Skeletal muscle cell (primary cell): Measurements from ENCODE around the gene CADM2.
"Not testable (repeated sequence)": the region's sequence is repeated elsewhere in the genome, so short reads cannot be mapped to it uniquely, and the experiment has no call there.

Source experiments
- DNase-seq: peaks from one replicate; pipeline ENCODE4 v3.0.0-alpha.2; 2010; ENCODE audit warnings: low read depth
- H3K4me3 ChIP-seq: 2 replicates; pipeline ENCODE4 v1.5.1; 2011; ENCODE audit warnings: low read depth, mild to moderate bottlenecking, control low read depth, low read length, moderate library complexity

CADM2 gene

DNA sequence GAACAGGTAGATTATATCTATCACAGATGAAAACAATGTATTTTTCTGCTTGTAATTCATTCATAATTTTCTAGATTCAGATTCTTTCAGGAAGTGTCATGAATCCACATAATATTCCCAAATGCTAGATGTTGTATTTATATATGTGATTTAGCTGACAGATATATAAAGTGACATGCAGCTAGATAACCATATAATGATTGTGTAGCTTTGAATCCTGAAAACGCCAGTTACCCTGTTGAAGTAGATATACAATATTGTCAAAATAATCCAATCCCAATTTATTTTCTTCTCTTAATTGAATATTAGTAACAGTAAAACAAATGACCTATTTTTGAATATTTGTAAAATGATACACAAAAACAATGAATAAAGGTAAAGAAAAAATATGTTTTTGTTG, 738.4 kb downstream of the CADM2 start:
- DNase-seq = no peak
- H3K4me3 ChIP-seq = no peak overlapping the region

DNA sequence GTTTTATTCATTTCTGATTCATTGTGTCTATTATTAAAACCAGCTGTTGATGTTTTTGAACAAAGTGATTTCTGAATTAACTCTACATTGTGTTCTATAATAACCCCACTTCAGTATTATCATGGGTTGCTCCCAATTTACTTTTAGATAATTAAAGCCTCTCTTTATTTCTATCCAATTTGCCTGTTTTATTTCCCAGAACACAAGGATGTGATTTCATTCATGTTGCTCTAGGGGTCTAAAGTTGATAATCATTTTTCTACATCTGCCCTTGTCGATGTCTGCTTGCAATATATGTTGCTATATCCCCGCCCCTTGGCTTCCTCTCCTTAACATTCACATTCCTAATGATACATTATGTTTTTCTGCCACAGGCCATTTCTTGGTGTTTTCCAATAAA, 747.3 kb downstream of the CADM2 start:
- DNase-seq = no peak
- H3K4me3 ChIP-seq = no peak overlapping the region

DNA sequence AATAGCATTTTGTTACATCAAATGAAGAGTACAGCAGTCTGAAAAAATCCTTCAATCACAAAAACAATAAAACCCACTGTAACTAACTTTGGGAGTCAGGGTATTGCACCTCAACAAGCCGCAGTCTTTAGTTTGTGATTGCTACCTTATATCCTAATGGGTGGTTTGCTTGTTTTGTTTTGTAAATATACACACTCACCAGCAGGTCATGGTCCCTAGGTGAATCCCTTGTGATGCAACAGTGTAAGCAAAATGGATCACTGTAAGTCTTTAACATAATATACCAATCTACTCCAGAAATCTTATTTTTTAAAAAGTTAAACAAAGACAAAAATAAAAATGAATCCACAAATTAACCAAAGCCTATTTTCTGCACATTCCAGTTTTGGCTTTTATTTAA, 749.5 kb downstream of the CADM2 start:
- DNase-seq, H3K4me3 ChIP-seq: not testable (repeated sequence)

DNA sequence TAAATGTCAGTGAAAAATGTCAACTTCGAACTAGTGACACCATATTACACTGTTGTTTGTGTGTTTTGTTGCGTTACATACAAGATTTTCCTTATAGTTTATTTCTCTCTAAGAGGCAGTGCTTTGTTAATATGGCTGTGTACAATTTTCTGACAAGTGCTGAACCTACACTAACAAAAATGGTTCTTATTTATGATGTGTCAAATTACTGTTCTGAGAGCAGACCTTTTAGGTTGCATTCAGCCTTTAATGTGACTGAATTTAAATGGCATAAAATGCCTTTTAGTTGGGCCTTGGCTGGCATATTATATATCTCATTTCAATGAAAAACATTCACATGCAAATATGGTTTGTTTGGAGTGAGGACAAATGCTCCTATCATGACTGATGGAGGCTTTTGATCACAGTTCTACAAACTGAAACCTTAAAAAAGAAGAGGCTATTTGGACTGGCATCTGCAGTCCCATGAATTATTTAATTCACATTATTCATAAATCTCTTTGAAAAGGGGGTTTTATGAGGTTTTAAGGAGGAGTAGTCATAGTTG, 750.6 kb downstream of the CADM2 start:
- DNase-seq = no peak
- no peak overlapping the region for H3K4me3 ChIP-seq

DNA sequence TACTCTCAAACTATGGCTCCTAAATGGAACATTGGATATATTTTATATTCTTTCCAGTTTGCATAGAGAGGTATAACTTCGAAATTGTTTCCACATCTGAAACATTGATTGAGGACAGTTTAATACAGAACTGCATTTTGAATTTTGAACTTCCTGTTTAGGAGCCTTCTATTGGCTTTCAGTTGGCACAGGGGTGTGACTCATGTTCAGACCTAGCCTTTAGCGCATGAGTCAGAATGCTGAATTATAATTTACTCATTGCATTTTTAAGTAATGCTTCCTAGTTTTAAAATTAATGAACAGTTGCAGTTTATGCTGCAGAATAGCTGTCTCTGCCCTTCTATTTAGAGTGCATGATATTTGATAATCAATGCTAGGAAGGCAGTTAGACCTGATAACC, 751.7 kb downstream of the CADM2 start:
- H3K4me3 ChIP-seq = no peak overlapping the region
- DNase-seq = no peak

DNA sequence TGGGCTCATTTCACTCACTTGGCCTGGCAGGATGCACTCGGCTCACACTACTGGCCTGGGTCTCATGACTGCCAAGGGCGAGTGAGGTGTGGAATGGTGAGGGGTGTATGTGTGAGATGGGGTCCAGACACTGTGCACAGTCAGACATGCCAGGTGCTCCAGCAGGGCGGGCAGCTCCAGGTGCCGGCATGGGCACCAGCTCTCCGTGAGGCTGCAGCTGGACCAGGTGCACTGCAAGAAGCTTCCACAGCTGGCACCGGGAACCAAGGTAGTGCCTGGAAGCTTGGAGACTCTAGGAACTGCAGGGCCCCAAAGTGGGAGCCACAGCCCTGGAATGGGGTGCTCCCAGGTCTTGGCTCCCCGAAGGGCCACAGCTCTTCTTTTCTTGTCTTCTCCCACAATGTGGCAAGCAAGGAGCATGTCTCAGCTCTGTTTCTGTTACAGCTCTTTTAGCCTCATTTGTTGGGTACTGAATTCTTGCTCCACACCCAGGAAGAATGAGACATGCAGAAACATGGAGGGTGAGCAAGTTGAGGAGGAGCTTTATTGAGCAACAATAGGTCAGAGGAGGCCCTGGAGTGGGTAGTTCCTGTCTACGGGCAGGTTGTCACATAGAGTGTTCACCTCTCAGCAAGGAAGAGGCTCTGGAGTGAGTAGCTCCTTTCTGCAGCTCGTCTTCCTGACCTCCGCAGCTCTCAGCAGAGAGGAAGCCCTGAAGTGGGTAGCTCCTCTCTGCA, 762.8 kb downstream of the CADM2 start:
- DNase-seq = no peak

DNA sequence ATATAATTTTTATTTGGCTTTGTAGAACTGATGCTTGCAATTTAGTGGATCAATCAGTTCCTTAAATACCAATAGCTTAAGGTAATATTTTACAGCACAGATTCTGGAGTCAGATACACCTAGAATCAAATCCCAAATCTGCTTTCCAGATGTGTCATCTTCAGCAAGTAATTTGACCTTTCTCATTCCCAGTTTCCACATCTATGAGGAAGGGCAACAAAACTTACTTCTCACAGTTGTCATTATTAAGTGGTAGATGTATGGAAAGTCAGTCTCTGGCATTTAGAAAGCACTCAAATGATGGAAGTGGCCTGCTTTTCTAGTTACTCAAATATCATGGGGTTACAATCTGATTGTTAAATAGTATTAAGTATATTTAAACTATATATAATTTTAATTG, 767.0 kb downstream of the CADM2 start:
- DNase-seq = no peak
- no peak overlapping the region for H3K4me3 ChIP-seq

More for the DNA sequence above, 762.8 kb downstream of the CADM2 start:
- H3K4me3 ChIP-seq = no peak overlapping the region

DNA sequence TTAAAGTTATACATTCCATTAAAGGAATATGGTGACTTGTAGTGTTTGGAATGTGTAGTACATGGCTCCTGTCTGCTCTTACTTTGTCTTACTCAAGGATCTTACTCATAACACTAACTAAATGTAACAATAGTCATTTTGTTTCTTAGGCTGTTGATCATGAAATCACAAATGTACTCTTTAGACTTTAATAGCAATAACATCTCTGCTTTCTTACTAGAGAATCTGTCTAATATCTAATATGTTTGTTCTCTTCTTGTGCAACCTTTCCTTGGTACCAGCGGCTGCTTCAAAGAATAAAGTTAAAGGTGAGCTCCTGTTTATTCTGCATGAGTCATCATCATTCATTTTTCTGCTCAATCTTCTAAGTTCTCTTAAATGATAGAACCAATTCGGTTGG, 767.5 kb downstream of the CADM2 start:
- H3K4me3 ChIP-seq = no peak overlapping the region
- DNase-seq = no peak

DNA sequence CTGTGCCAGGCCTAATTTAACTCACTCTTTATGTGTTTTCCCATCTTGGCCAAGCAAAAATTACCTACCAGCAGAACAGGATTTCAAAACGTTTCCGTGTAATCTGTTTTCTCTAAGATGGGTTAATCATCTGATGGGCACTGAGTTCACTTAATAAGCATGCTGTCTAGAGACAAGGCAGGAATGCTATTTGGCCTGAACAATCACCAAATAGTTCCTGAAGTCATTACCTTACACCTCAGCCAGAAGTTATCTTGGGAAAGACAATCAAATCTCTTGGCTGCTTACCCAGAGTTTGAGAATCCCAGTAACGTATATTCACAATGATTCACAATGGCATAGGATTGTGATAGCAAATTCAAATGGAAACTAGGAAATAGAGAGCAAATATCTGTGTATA, 779.1 kb downstream of the CADM2 start:
- no peak for DNase-seq
- no peak overlapping the region for H3K4me3 ChIP-seq

DNA sequence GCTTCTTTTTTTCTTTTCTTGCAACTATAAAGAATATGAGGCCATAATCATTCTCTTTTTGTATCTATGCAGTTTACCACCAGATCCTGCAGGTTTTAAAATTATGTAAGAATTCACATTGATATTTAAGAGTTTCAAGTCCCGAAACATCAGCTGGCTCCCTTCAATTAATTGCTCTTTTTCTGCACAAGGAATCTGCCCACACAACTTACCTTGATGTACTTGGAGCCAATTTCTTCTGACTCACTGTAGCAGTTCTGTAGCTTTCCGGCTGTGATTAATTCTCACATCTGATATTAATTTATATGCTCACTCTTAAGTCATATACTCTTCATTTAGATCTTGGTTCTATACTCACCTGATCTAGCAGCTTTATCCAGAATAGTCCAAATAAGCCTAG, 781.8 kb downstream of the CADM2 start:
- no peak for DNase-seq
- H3K4me3 ChIP-seq = no peak overlapping the region

DNA sequence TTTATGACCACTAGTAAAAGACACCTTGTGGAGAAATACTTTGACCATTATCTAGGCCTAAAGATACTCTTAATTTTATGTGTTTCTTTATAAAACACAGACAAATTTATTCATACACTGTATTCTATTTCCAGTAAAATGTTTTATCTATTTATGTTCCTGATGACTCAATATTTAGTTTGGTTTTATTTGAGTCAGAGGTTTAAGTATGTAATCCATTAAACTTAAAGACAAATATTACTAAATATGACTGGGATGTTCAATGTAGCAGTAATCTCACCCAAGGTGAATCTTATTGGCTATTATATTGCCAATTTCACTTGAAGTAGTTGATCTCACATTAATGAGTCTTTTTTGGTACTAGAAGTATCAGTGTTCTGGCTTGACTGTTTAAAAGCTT, 799.7 kb downstream of the CADM2 start:
- no peak overlapping the region for H3K4me3 ChIP-seq
- no peak for DNase-seq

DNA sequence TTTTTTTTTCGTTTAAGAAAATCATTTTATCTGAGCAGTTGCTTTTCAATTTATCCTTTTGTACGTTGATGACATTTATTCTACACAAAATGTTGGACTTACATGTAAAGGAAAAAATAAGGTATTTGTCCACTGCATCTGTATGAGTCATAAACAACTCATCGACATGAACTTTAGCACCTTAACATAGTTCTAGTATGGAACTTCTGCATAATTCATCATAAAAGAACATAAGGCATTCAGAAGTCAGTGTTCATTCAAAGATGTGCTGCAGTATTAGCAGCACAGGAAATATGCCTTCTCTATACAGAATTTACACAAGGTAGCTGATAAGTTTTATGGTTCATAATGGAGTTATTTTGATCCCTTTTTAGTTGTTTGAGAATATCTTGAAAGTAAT, 801.6 kb downstream of the CADM2 start:
- H3K4me3 ChIP-seq = no peak overlapping the region
- DNase-seq = no peak

DNA sequence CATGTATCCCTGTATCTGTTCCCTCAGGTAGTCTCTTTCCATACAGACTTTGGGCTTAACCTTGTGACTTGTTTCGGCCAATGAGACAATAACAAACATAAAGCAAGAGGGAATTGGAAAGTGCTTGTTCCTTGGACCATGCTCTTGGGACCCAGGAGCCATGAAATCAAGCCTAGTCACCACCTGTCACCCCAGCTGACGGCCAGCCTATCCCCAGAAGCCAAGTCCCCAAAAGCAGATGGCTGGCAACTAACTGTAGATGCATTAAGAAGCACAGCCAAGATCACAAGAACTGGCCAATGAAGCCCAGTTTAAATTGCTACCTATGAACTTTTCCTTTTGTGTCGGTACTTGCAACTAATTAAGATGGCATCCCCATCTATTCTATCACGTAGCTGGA, 822.0 kb downstream of the CADM2 start:
- no peak for DNase-seq
- H3K4me3 ChIP-seq = no peak overlapping the region

DNA sequence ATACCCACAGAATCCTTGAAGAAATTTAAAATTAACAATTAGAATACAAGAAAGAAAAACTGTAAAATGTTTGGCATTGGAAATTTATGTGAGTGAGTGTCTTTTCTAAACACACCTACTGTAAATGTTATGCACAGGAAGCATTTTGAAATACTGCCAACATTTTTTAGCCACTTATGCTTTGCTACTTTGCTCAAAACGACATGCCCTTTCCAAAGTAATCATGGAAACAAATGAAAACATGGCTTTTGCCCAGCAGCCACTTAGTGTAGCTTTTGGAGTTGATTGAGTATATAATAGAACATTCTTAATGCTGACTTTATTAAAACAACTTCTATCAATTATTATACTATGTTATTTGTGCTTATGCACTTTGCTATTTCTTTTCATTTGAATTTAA, 823.0 kb downstream of the CADM2 start:
- no peak overlapping the region for H3K4me3 ChIP-seq
- no peak for DNase-seq

DNA sequence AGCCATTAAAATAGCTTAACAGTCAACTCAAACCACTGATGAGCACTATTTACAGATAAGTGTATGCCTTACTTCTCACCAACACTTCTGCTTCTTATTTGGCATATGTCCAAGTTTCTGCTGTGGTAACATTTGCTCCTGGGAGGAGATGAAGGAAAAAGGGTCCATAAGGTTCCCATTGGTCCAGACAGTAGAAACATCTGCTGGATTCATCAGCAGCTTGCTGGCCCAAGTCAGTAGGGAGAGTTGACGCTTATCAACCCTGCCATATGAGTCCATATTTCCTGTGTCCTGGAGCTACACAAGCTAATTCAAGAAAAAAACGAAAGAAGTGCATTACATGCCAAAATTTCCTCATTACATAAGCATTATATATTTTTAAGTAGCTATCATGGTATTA, 824.5 kb downstream of the CADM2 start:
- no peak overlapping the region for H3K4me3 ChIP-seq
- DNase-seq = no peak

DNA sequence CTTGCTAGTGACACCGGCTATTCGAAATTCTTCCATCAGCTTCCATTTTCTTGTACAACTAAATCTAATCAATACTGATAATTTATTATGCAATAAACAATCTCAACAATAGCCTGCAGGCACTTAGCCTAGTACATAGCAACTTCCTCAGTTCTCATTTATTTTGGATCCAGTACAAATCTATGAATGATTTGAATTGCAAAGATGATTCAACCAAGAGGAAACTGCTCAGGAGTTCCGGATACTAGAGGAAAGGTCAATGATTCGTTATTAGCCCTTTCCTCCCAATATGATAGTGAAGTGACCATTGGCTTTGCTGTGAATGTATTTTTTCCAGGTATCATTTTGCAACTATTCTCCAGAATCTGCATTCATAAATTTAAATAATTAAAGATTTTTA, 827.0 kb downstream of the CADM2 start:
- H3K4me3 ChIP-seq = no peak overlapping the region
- peak; percentile 1 for DNase-seq

DNA sequence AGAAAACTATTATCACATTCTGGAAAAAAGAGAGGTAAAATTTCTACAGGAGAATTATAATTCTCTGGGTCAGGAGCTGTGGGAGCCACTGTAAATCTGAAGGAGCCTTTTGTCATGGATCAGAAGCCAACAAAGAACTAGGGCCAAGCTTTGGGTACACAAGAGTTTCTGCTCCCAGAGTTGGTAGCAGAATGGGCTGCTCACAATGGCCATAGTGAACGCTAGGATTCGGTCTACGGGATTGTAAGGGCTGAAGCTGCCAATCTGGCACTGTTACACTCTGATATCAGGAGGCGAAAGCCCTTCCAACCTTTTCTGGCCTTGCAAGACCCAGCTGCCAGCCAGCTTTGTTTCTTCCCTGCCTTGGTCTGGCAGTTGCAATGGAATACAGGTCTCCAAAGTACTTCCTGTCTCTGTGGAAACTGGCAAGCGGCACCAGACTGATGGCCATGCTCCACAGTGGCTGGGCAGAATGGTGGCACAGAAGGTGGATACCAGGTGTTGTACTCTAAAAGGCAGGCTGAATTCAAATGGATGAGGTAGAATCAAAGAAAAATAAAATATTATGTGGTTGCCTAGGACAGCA, 831.7 kb downstream of the CADM2 start:
- H3K4me3 ChIP-seq = no peak overlapping the region
- DNase-seq = no peak

DNA sequence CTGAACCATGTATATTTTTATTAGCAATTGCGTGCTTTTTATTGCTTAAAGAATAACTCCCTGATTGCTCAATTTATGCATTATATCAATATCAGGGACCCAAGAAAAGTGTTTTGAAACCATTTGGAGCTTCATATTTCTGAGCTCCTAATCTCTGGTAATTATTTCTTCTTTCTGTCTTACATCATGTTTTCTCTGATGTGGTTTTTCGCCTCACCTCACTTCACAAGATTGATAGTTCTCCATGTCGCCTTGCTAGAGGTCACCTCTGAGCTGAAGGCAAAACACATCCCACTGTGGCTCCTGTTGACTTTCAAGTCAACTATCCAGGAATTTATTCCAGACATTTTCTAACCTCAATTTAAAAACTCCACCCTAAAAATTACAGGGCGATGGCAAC, 837.4 kb downstream of the CADM2 start:
- no peak for DNase-seq
- H3K4me3 ChIP-seq = no peak overlapping the region

DNA sequence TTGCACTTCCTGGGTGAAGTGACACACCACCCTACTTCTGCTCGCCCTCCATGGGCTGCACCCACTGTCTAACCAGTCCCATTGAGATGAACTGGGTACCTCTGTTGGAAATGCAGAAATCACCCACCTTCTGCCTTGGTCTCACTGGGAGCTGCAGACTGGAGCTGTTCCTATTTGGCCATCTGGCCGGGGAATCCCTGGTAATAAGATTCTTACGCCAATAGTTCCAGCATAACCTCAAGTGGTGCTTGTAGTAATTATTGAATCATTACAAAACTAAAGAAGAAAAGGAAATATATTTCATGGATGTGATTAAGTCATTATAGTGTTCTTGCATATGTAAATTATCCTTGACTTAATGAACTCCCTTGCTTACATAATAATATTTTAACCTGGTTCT, 841.9 kb downstream of the CADM2 start:
- no peak for DNase-seq
- H3K4me3 ChIP-seq = no peak overlapping the region

DNA sequence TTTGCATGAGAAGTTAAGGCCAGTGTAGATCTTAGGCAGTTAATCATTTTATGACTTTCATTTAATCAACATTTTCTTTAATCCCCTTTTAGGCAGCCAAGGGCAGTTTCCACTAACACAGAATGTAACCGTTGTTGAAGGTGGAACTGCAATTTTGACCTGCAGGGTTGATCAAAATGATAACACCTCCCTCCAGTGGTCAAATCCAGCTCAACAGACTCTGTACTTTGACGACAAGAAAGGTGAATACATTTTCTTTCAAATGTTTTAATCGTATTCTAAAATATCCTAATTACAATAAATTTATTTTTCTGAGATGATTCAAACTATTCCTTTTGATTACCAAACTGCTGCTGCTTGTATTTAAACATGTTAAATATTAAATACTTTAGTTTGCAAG, 843.2 kb downstream of the CADM2 start:
- H3K4me3 ChIP-seq = no peak overlapping the region
- no peak for DNase-seq

DNA sequence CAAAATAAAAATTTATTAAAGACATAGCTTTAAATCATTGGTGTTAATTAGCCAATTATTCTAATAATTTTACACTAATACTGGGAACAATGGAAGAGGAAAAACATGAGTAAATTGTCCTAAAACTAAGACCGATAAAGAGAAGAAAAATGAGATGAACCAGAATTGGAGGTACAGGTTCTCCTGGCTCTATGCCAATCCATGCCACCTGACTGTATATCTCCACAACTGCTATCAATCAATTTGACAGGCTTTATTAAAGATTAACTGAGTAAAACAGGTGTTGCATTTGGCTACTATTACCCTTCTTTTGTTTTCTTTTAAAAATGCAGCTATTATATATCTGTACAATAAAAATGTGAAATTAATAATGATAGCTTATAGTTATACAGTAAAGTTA, 850.0 kb downstream of the CADM2 start:
- H3K4me3 ChIP-seq = no peak overlapping the region
- DNase-seq = no peak
